Epithelial cell of proximal tubule (primary cell): ENCODE measurements around the gene CMTR1. TPM values are rescaled to one million over a fixed set of nuclear protein-coding genes. Genes with fewer than 3 reads are reported as not detected.

Experiments used
- DNase-seq: peaks from one replicate; pipeline ENCODE4 v3.0.0-alpha.2; 2011; ENCODE audit warnings: low read depth
- H3K4me3 ChIP-seq: 2 replicates; pipeline ENCODE4 v1.5.1; 2011; ENCODE audit warnings: low read depth, mild to moderate bottlenecking, low read length
- CTCF ChIP-seq: conservative IDR thresholded peaks from 2 replicates; pipeline ENCODE4 v1.5.1; 2012; ENCODE audit warnings: low read depth, mild to moderate bottlenecking, low read length
- total RNA-seq: library from RNA; depleted of rRNA; stranded (reverse); fragments of >200 nt; gene quantifications from 2 replicates; pipeline ENCODE4 v1.2.3, GENCODE V29; 2015

CMTR1 gene
- 20.8 and 22.9 TPM in 2 replicates for total RNA-seq

- TF ChIP-seq CTCF = no peak
- peak; percentile 29 for DNase-seq
- peak within 1 kb of the TSS; percentile 98 for H3K4me3 ChIP-seq
Measured at GRCh38 chr6:37432916-37433656, at the start of gene CMTR1. TSS of gene CMTR1 (plus strand) at chr6:37433221. CDS start at chr6:37435630, 2,409 bp downstream.

DNA sequence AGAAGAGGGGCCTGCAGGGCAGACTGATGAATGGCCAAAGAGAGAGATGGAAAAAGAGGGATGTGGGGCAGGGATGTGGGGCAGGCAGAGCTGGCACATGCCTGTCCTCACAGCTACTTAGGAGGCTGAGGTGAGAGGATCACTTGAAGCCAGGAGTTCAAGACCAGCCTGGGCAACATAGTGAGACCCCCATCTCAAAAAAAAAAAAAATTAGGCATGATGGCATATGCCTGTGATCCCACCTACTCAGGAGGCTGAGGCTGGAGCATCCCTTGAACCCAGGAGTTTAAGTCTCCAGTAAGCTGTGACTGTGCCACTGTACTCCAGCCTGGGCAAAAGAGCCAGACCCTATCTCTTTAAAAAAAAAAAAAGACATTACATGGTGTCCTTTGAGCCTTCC lies 44.4 kb upstream of the CMTR1 start:
- H3K4me3 ChIP-seq = no peak overlapping the region
- DNase-seq = no peak
- no peak for TF ChIP-seq CTCF

- no peak for DNase-seq
- H3K4me3 ChIP-seq = no peak overlapping the region
- no peak for TF ChIP-seq CTCF
Measured at GRCh38 chr6:37389857-37390256, 43.2 kb upstream of the CMTR1 start.

GRCh38 chr6:37391120-37391519 lies 41.9 kb upstream of the CMTR1 start:
- DNase-seq = no peak
- H3K4me3 ChIP-seq = no peak overlapping the region
- no peak for TF ChIP-seq CTCF

GRCh38 chr6:37392821-37393220 lies 40.2 kb upstream of the CMTR1 start:
- DNase-seq = no peak
- no peak for TF ChIP-seq CTCF

GRCh38 chr6:37393381-37393929 lies 39.6 kb upstream of the CMTR1 start:
- H3K4me3 ChIP-seq = no peak overlapping the region
- no peak for DNase-seq
- no peak for TF ChIP-seq CTCF

More at GRCh38 chr6:37392821-37393220, 40.2 kb upstream of the CMTR1 start:
- no peak overlapping the region for H3K4me3 ChIP-seq

- no peak for TF ChIP-seq CTCF
- DNase-seq = no peak
- H3K4me3 ChIP-seq = no peak overlapping the region
Measured at GRCh38 chr6:37396571-37397180, 36.3 kb upstream of the CMTR1 start.
